Measurements from ENCODE around the gene IDH2. TPM values are rescaled to one million over a fixed set of nuclear protein-coding genes. Genes with fewer than 3 reads are reported as not detected.

IDH2 gene
- total and polyA plus RNA-seq, 4 donors: 149 to 339 (median 298) TPM

- Histone ChIP-seq H3K4me1 (ENCODE audit: control insufficient read depth in 4 of 4, insufficient read depth in 4 of 4, low read length in 3 of 4) (peaks cover 7 to 45% (median 24%) of the 10 kb centered on the region in 4 donors), H3K4me3 (ENCODE audit: low read depth in 1 of 3, low read length in 3 of 3) (peak overlapping the region in 2 of 3 donors; percentile 41 to 90), H3K9me3 (ENCODE audit: control insufficient read depth in 4 of 4, low read length in 3 of 4) (no peaks in the 10 kb centered on the region), H3K27me3 (ENCODE audit: control insufficient read depth in 4 of 4, insufficient read depth in 4 of 4, low read length in 3 of 4) (no peaks in the 10 kb centered on the region), H3K36me3 (ENCODE audit: control insufficient read depth in 4 of 4, insufficient read depth in 3 of 4, low read depth in 1 of 4, low read length in 3 of 4) (no peaks in the 10 kb centered on the region), H3K9ac (ENCODE audit: low read depth in 1 of 2, low read length in 2 of 2) (peak overlapping the region; percentile 40 to 65), H3K27ac (ENCODE audit: low read depth in 1 of 2, low read length in 2 of 2) (peak overlapping the region; percentile 96 to 98)
- no peak for DNase-seq (ENCODE audit: low spot score)
- TF ChIP-seq ZBTB33 (IDR thresholded peaks at IDR 0.05): peak; percentile 18
- TF ChIP-seq GABPA (IDR thresholded peaks at IDR 0.05 in 1 of 2, conservative IDR thresholded peaks at IDR 0.05 in 1 of 2): no peak
- TF ChIP-seq SP1 (IDR thresholded peaks at IDR 0.05): no peak
- no peak for TF ChIP-seq ATF3 (IDR thresholded peaks at IDR 0.05)
- TF ChIP-seq MAX (IDR thresholded peaks at IDR 0.05): peak; percentile 47
- TF ChIP-seq FOXA1 (IDR thresholded peaks at IDR 0.05): peak; percentile 55
- peak in 1 of 2 donors; percentile 62 for TF ChIP-seq RXRA (IDR thresholded peaks at IDR 0.05)
- peak; percentile 27 for TF ChIP-seq FOXA2 (IDR thresholded peaks at IDR 0.05)
- TF ChIP-seq RAD21 (IDR thresholded peaks at IDR 0.05): peak in 1 of 2 donors; percentile 15
- TF ChIP-seq HNF4A (conservative IDR thresholded peaks at IDR 0.05): no peak
- peak in 1 of 2 donors; percentile 37 for TF ChIP-seq JUND (IDR thresholded peaks at IDR 0.05)
- no peak for TF ChIP-seq YY1 (IDR thresholded peaks at IDR 0.05)
- TF ChIP-seq CTCF (IDR thresholded peaks at IDR 0.05; ENCODE audit: low read depth, low read length, missing input control): no peak
- no peak for TF ChIP-seq HNF4G (IDR thresholded peaks at IDR 0.05)
- TF ChIP-seq NR2F2 (IDR thresholded peaks at IDR 0.05): no peak
- TF ChIP-seq TAF1 (conservative IDR thresholded peaks at IDR 0.05): no peak
- TF ChIP-seq EGR1 (IDR thresholded peaks at IDR 0.05; ENCODE audit: low read depth in 2 of 2): no peak
- TF ChIP-seq REST (IDR thresholded peaks at IDR 0.05): peak; percentile 10
- 64% methylated on average over 5 of the region's 5 CpGs for WGBS
Measured at GRCh38 chr15:90103701-90104329, 1.5 kb upstream of the IDH2 start.

Data from liver (tissue), 9 donors.